HepG2 (cell line): ENCODE data around the gene SLC17A9. TPM values are rescaled to one million over a fixed set of nuclear protein-coding genes. Genes with fewer than 3 reads are reported as not detected.
A peak's percentile ranks its signal among the peaks of the same experiment; 100 is the strongest.

ENCODE experiments used
- ATF2 ChIP-seq: sonication (generic); formaldehyde crosslinking; IDR thresholded peaks from 2 replicates; pipeline ENCODE4 v1.4.0; 2020; ENCODE audit warnings: missing genetic modification reagents
- BATF2 ChIP-seq: sonication (generic); formaldehyde crosslinking; IDR thresholded peaks from 2 replicates; pipeline ENCODE4 v1.8.0; 2022; ENCODE audit warnings: mild to moderate bottlenecking, missing genetic modification reagents, moderate library complexity
- GPBP1L1 ChIP-seq: sonication (generic); formaldehyde crosslinking; IDR thresholded peaks from 2 replicates; pipeline ENCODE4 v1.5.0; 2020; ENCODE audit warnings: mild to moderate bottlenecking, missing genetic modification reagents
- HHEX ChIP-seq: IDR thresholded peaks from 2 replicates; pipeline ENCODE4 v1.6.1; 2016; ENCODE audit warnings: control low read depth
- HOXA7 ChIP-seq: sonication (generic); formaldehyde crosslinking; IDR thresholded peaks from 2 replicates; pipeline ENCODE4 v1.8.1; 2022; ENCODE audit warnings: mild to moderate bottlenecking, missing genetic modification reagents, moderate library complexity
- KLF6 ChIP-seq: IDR thresholded peaks from 2 replicates; pipeline ENCODE4 v1.8.0; 2016; ENCODE audit warnings: missing biosample characterization, missing genetic modification reagents
- PATZ1 ChIP-seq: sonication (generic); formaldehyde crosslinking; IDR thresholded peaks from 2 replicates; pipeline ENCODE4 v1.4.0; 2020; ENCODE audit warnings: missing genetic modification reagents
- PAX8 ChIP-seq: sonication (generic); formaldehyde crosslinking; IDR thresholded peaks from 2 replicates; pipeline ENCODE4 v1.8.0; 2022; ENCODE audit warnings: mild to moderate bottlenecking, missing genetic modification reagents, borderline replicate concordance
- RNF219 ChIP-seq: sonication (generic); formaldehyde crosslinking; IDR thresholded peaks from 2 replicates; pipeline ENCODE4 v1.5.0; 2020; ENCODE audit warnings: mild to moderate bottlenecking, missing genetic modification reagents
- SRF ChIP-seq: IDR thresholded peaks from 2 replicates; pipeline ENCODE4 v1.6.1; 2011; ENCODE audit warnings: mild to moderate bottlenecking, low read depth, low read length, moderate library complexity
- TAF15 ChIP-seq: fragments of 200-400 bp; formaldehyde crosslinking; IDR thresholded peaks from one replicate; pipeline ENCODE4 v1.6.1; 2018; ENCODE audit warnings: mild to moderate bottlenecking, low read depth, low read length; ENCODE audit not compliant: poor library complexity, severe bottlenecking
- TGIF2 ChIP-seq: IDR thresholded peaks from 2 replicates; pipeline ENCODE4 v1.6.1; 2016; ENCODE audit warnings: control low read depth, missing compliant biosample characterization
- TRAFD1 ChIP-seq: sonication (generic); formaldehyde crosslinking; IDR thresholded peaks from 2 replicates; pipeline ENCODE4 v1.5.1; 2020; ENCODE audit warnings: missing genetic modification reagents, mild to moderate bottlenecking, borderline replicate concordance
- ZBTB38 ChIP-seq: sonication (generic); formaldehyde crosslinking; IDR thresholded peaks from 2 replicates; pipeline ENCODE4 v1.5.1; 2020; ENCODE audit warnings: mild to moderate bottlenecking, missing genetic modification reagents
- ZNF337 ChIP-seq: sonication (generic); formaldehyde crosslinking; IDR thresholded peaks from 2 replicates; pipeline ENCODE4 v1.5.1; 2020; ENCODE audit warnings: missing genetic modification reagents, low read depth, mild to moderate bottlenecking, borderline replicate concordance
- ZNF512 ChIP-seq: sonication (generic); formaldehyde crosslinking; IDR thresholded peaks from 2 replicates; pipeline ENCODE4 v1.4.0; 2020; ENCODE audit warnings: mild to moderate bottlenecking, missing genetic modification reagents
- ZNF713 ChIP-seq: sonication (generic); formaldehyde crosslinking; IDR thresholded peaks from 2 replicates; pipeline ENCODE4 v1.4.0; 2020; ENCODE audit warnings: mild to moderate bottlenecking, missing genetic modification reagents
- ZNF777 ChIP-seq: sonication (generic); formaldehyde crosslinking; IDR thresholded peaks from 2 replicates; pipeline ENCODE4 v1.4.0; 2020; ENCODE audit warnings: missing genetic modification reagents
- polyA plus RNA-seq, 8 experiments: library from polyadenylated mRNA; depleted of rRNA in 3 of 8; stranded (reverse) in 7 of 8; unstranded in 1 of 8; fragments of >200 nt; fragmentation: Illumina TruSeq in 4 of 8; extraction: Trizol in 4 of 8; gene quantifications; 2 replicates each; pipeline versions ENCODE4 v1.2.1 to v1.2.3, GENCODE V29; 2011 to 2016; ENCODE audit warnings: low read depth in 4 of 8, missing spikeins in 1 of 8, mixed read lengths in 1 of 8; ENCODE audit not compliant: insufficient read depth in 1 of 8
- total RNA-seq, 5 experiments: library from RNA; depleted of rRNA; stranded (reverse); fragments of >200 nt; fragmentation: Illumina TruSeq; extraction: Trizol; gene quantifications; 2 replicates each; pipeline ENCODE4 v1.2.3, GENCODE V29; 2016; ENCODE audit warnings: low read depth in 1 of 5

SLC17A9 gene
- total and polyA plus RNA-seq, 2 of the 13 experiments (the other 11 are each of a cell fraction or from before 2014, with no cell fraction given) = 110 to 191 TPM

- peak; percentile 98 for TF ChIP-seq PATZ1 (CRISPR knock-in tag)
- TF ChIP-seq ZNF713 (CRISPR knock-in tag) = peak; percentile 33; the same call in 1 of the 2 replicates
- no peak for TF ChIP-seq GPBP1L1 (CRISPR knock-in tag)
- TF ChIP-seq ZBTB38 (CRISPR knock-in tag) = peak; percentile 84; the same call in 1 of the 2 replicates
- TF ChIP-seq HOXA7 (CRISPR knock-in tag) = no peak
- TF ChIP-seq KLF6 (CRISPR knock-in tag) = peak; percentile 89; the same call in 1 of the 2 replicates
- peak; percentile 97 for TF ChIP-seq TAF15
- no peak for TF ChIP-seq ZNF512 (CRISPR knock-in tag)
- TF ChIP-seq ZNF337 (CRISPR knock-in tag) = 0 out of 2 replicates have a peak, but pooled peaks have one; percentile 88
- peak; percentile 94 for TF ChIP-seq TRAFD1 (CRISPR knock-in tag)
- peak; percentile 83 for TF ChIP-seq TGIF2 (CRISPR knock-in tag)
- peak; percentile 89 for TF ChIP-seq ATF2
- no peak for TF ChIP-seq RNF219
- TF ChIP-seq HHEX (CRISPR knock-in tag) = no peak
- no peak for TF ChIP-seq BATF2 (CRISPR knock-in tag)
- TF ChIP-seq SRF = no peak
- TF ChIP-seq PAX8 (CRISPR knock-in tag) = peak; percentile 77; the same call in 1 of the 2 replicates
- peak; percentile 98 for TF ChIP-seq ZNF777
These were observed at the start of gene SLC17A9 (continued) for GRCh38 chr20:62952373-62952967.
